C4-2B (cell line): ENCODE data around the gene FUT6.
"Not testable (repeated sequence)": the region's sequence is repeated elsewhere in the genome, so short reads cannot be mapped to it uniquely, and the experiment has no call there.

ENCODE experiments used
- CTCF ChIP-seq: fragments of 450-650 bp; conservative IDR thresholded peaks from 2 replicates; pipeline ENCODE4 v1.5.1; 2017; ENCODE audit warnings: mild to moderate bottlenecking
- ZFX ChIP-seq: fragments of 450-650 bp; IDR thresholded peaks from 2 replicates; pipeline ENCODE4 v1.6.1; 2017

DNA sequence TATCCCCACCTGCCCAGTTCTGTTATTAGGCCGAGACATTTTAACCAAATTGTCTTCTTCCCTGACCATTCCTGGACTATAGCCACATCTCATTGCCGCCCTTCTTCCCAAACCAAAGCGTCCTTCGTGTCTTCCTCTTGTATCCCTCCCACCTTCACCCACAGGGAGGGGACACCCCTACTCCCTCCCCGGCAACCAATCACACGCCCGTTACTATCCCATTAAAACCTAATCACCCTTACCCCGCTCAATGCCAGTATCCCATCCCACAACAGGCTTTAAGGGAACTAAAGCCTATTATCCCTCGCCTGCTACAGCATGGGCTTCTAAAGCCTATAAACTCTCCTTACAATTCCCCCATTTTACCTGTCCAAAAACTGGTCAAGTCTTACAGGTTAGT is 15.6 kb upstream of the FUT6 start:
- not testable (repeated sequence) for TF ChIP-seq CTCF, ZFX
